ENCODE measurements around the gene COL15A1.

- TF ChIP-seq, protein P1, sequence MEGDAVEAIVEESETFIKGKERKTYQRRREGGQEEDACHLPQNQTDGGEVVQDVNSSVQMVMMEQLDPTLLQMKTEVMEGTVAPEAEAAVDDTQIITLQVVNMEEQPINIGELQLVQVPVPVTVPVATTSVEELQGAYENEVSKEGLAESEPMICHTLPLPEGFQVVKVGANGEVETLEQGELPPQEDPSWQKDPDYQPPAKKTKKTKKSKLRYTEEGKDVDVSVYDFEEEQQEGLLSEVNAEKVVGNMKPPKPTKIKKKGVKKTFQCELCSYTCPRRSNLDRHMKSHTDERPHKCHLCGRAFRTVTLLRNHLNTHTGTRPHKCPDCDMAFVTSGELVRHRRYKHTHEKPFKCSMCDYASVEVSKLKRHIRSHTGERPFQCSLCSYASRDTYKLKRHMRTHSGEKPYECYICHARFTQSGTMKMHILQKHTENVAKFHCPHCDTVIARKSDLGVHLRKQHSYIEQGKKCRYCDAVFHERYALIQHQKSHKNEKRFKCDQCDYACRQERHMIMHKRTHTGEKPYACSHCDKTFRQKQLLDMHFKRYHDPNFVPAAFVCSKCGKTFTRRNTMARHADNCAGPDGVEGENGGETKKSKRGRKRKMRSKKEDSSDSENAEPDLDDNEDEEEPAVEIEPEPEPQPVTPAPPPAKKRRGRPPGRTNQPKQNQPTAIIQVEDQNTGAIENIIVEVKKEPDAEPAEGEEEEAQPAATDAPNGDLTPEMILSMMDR (IDR thresholded peaks at IDR 0.05) = no peak
- TF ChIP-seq POLR2A (IDR thresholded peaks at IDR 0.05) = no peak
Observed at GRCh38 chr9:99018653-99019052, 74.9 kb downstream of the COL15A1 start.

Data from tibial nerve (tissue), 3 donors.